Measurements from ENCODE around the gene LTBR. TPM values are rescaled to one million over a fixed set of nuclear protein-coding genes. Genes with fewer than 3 reads are reported as not detected.

LTBR gene
- total RNA-seq, 4 donors from 2014 or later, result 73.1 to 157 (median 80.2) TPM

GRCh38 chr12:6393109-6393508 is 9.1 kb downstream of the LTBR start:
- TF ChIP-seq CTCF (IDR thresholded peaks at IDR 0.05; ENCODE audit: low read depth), result no peak

- TF ChIP-seq CTCF (IDR thresholded peaks at IDR 0.05; ENCODE audit: low read depth), result no peak
These were observed 10.4 kb downstream of the LTBR start for GRCh38 chr12:6394398-6394797.

- TF ChIP-seq CTCF (IDR thresholded peaks at IDR 0.05; ENCODE audit: low read depth), result no peak
These were observed 12.1 kb downstream of the LTBR start for GRCh38 chr12:6396031-6396430.

- TF ChIP-seq CTCF (IDR thresholded peaks at IDR 0.05; ENCODE audit: low read depth), result no peak
These were observed 16.1 kb downstream of the LTBR start for GRCh38 chr12:6399884-6400644.

- TF ChIP-seq CTCF (IDR thresholded peaks at IDR 0.05; ENCODE audit: low read depth), result no peak
These were observed 20.4 kb downstream of the LTBR start for GRCh38 chr12:6404390-6404789.

GRCh38 chr12:6405963-6406362 is 22.0 kb downstream of the LTBR start:
- TF ChIP-seq CTCF (IDR thresholded peaks at IDR 0.05; ENCODE audit: low read depth), result no peak

- TF ChIP-seq CTCF (IDR thresholded peaks at IDR 0.05; ENCODE audit: low read depth), result no peak
These were observed 23.4 kb downstream of the LTBR start for GRCh38 chr12:6407236-6407954.
